H1 (cell line): Measurements from ENCODE around the gene GPR156. TPM values are rescaled to one million over a fixed set of nuclear protein-coding genes. Genes with fewer than 3 reads are reported as not detected.

Experiments used
- CTCF ChIA-PET: fragments of 300-600 bp; sonication (Branson Sonifier 250); formaldehyde crosslinking; loops from one replicate; lab custom pipeline; 2021; ENCODE audit not compliant: partially characterized antibody; lab: Charles Lee
- POLR2A ChIA-PET: fragments of 300-600 bp; sonication (Branson Sonifier 250); formaldehyde crosslinking; loops from one replicate; lab custom pipeline; 2021; ENCODE audit warnings: inconsistent platforms; ENCODE audit not compliant: partially characterized antibody; lab: Charles Lee
- DNase-seq, 2 experiments: peaks; one replicate each; pipeline versions ENCODE4 v3.0.0 to v3.0.0-alpha.2; 2010 to 2022; ENCODE audit warnings: low spot score in 2 of 2, low read depth in 1 of 2, mixed read lengths in 1 of 2
- FAIRE-seq: peaks from 2 replicates; lab custom pipeline; 2011; peaks lifted over from hg19 to GRCh38; lab: Jason Lieb, UNC
- H2AFZ ChIP-seq: 2 replicates; pipeline ENCODE4 v1.8.1; 2012; ENCODE audit warnings: low read length, inconsistent platforms
- H2AK5ac ChIP-seq: 2 replicates; pipeline ENCODE4 v1.6.1; 2013; ENCODE audit warnings: low read depth, low read length
- H2BK120ac ChIP-seq: replicated peaks from 2 replicates; pipeline ENCODE3; 2013; ENCODE audit warnings: low read depth, low read length, inconsistent platforms
- H2BK12ac ChIP-seq: 2 replicates; pipeline ENCODE4 v1.6.1; 2013; ENCODE audit warnings: low read depth, low read length
- H2BK15ac ChIP-seq: 2 replicates; pipeline ENCODE4 v1.6.1; 2013; ENCODE audit warnings: low read length
- H2BK20ac ChIP-seq: 2 replicates; pipeline ENCODE4 v1.6.1; 2013; ENCODE audit warnings: low read length
- H2BK5ac ChIP-seq: 2 replicates; pipeline ENCODE4 v1.6.1; 2013; ENCODE audit warnings: low read depth, low read length
- H3K14ac ChIP-seq: 2 replicates; pipeline ENCODE4 v1.6.1; 2013; ENCODE audit warnings: inconsistent platforms; ENCODE audit not compliant: insufficient read length
- H3K18ac ChIP-seq: 2 replicates; pipeline ENCODE4 v1.6.1; 2013; ENCODE audit warnings: low read length; ENCODE audit errors: extremely low read depth
- H3K23ac ChIP-seq: 2 replicates; pipeline ENCODE4 v1.6.1; 2013; ENCODE audit warnings: inconsistent platforms; ENCODE audit not compliant: insufficient read length
- H3K23me2 ChIP-seq: 2 replicates; pipeline ENCODE4 v1.6.1; 2013; ENCODE audit warnings: low read depth, low read length
- H3K27ac ChIP-seq: 2 replicates; pipeline ENCODE4 v1.6.1; 2011; ENCODE audit warnings: low read depth, low read length, inconsistent platforms
- H3K27me3 ChIP-seq, 4 experiments: replicated peaks in 1 of 4; 1 replicate in 1 of 4; 2 replicates in 3 of 4; pipeline versions ENCODE4 v1.6.1 to v1.8.1; 2011 to 2013; ENCODE audit warnings: low read length in 3 of 4, mild to moderate bottlenecking in 3 of 4, inconsistent platforms in 2 of 4, mixed read lengths in 2 of 4, moderate library complexity in 1 of 4; ENCODE audit not compliant: control insufficient read depth in 3 of 4, insufficient read depth in 3 of 4; ENCODE audit errors: extremely low read depth in 1 of 4
- H3K36me3 ChIP-seq, 4 experiments: 2 replicates each; pipeline versions ENCODE4 v1.6.1 to v1.8.1; 2011 to 2013; ENCODE audit warnings: mild to moderate bottlenecking in 4 of 4, low read length in 3 of 4, moderate library complexity in 2 of 4, control low read depth in 1 of 4, inconsistent platforms in 1 of 4; ENCODE audit not compliant: insufficient read depth in 4 of 4, control insufficient read depth in 2 of 4
- H3K4ac ChIP-seq: replicated peaks from 2 replicates; pipeline ENCODE3; 2013; ENCODE audit warnings: low read length, low read depth, mixed read lengths, inconsistent platforms; ENCODE audit not compliant: insufficient read length
- H3K4me1 ChIP-seq, 4 experiments: replicated peaks in 1 of 4; 1 replicate in 1 of 4; 2 replicates in 3 of 4; pipeline versions ENCODE4 v1.6.1 to v1.8.1; 2011 to 2013; ENCODE audit warnings: low read length in 3 of 4, inconsistent platforms in 2 of 4, mixed read lengths in 1 of 4; ENCODE audit not compliant: insufficient read depth in 4 of 4, control insufficient read depth in 3 of 4
- H3K4me2 ChIP-seq, 2 experiments: 2 replicates each; pipeline versions ENCODE4 v1.6.1 to v1.8.1; 2011 to 2013; ENCODE audit warnings: low read depth in 2 of 2, low read length in 2 of 2, control low read depth in 1 of 2, inconsistent platforms in 1 of 2, mild to moderate bottlenecking in 1 of 2; ENCODE audit not compliant: insufficient read depth in 1 of 2
- H3K4me3 ChIP-seq, 4 experiments: fragments of 200-600, 300-600 bp in 1 of 4; sonication (generic), shearing (Covaris generic), sonication (Bioruptor Twin) in 1 of 4; 2 replicates each; pipeline versions ENCODE4 v1.5.1 to v1.8.1; 2011 to 2016; ENCODE audit warnings: low read length in 4 of 4, low read depth in 3 of 4, control low read depth in 2 of 4, inconsistent platforms in 2 of 4, mild to moderate bottlenecking in 2 of 4, mixed read lengths in 1 of 4, moderate library complexity in 1 of 4; ENCODE audit not compliant: insufficient read depth in 2 of 4; ENCODE audit errors: extremely low read depth in 1 of 4
- H3K56ac ChIP-seq: replicated peaks from 2 replicates; pipeline ENCODE3; 2013; ENCODE audit warnings: low read depth, mild to moderate bottlenecking, mixed read lengths, low read length, inconsistent platforms; ENCODE audit not compliant: insufficient read length
- H3K79me1 ChIP-seq: 2 replicates; pipeline ENCODE4 v1.6.1; 2013; ENCODE audit warnings: low read depth, low read length, control low read depth
- H3K79me2 ChIP-seq, 2 experiments: 2 replicates each; pipeline versions ENCODE4 v1.6.1 to v1.8.1; 2012 to 2013; ENCODE audit warnings: low read length in 2 of 2, mild to moderate bottlenecking in 2 of 2, inconsistent platforms in 1 of 2; ENCODE audit not compliant: insufficient read depth in 2 of 2, control insufficient read depth in 1 of 2
- H3K9ac ChIP-seq, 4 experiments: replicated peaks in 1 of 4; 1 replicate in 1 of 4; 2 replicates in 3 of 4; pipeline versions ENCODE4 v1.6.1 to v1.8.1; 2011 to 2013; ENCODE audit warnings: low read depth in 3 of 4, low read length in 3 of 4, control low read depth in 2 of 4, mild to moderate bottlenecking in 2 of 4, moderate library complexity in 2 of 4, inconsistent platforms in 1 of 4; ENCODE audit errors: extremely low read depth in 1 of 4
- H3K9me3 ChIP-seq, 2 experiments: 2 replicates each; pipeline versions ENCODE4 v1.6.1 to v1.8.1; 2012 to 2013; ENCODE audit warnings: mild to moderate bottlenecking in 2 of 2, moderate library complexity in 2 of 2, control low read depth in 1 of 2, inconsistent platforms in 1 of 2, low read depth in 1 of 2, low read length in 1 of 2, mixed read lengths in 1 of 2; ENCODE audit not compliant: insufficient read depth in 2 of 2
- H4K20me1 ChIP-seq, 2 experiments: replicated peaks in 1 of 2; 2 replicates each; pipeline versions ENCODE3 to v1.8.1; 2011 to 2013; ENCODE audit warnings: inconsistent platforms in 2 of 2, low read length in 2 of 2, mild to moderate bottlenecking in 1 of 2; ENCODE audit not compliant: insufficient read depth in 2 of 2, control insufficient read depth in 1 of 2
- H4K5ac ChIP-seq: 2 replicates; pipeline ENCODE4 v1.6.1; 2013; ENCODE audit warnings: low read length, low read depth, mixed read lengths, inconsistent platforms; ENCODE audit not compliant: insufficient read length
- H4K8ac ChIP-seq: 2 replicates; pipeline ENCODE4 v1.8.0; 2013; ENCODE audit warnings: mild to moderate bottlenecking, moderate library complexity, low read length, inconsistent platforms; ENCODE audit not compliant: insufficient read depth; ENCODE audit errors: extremely low read depth
- H4K91ac ChIP-seq: replicated peaks from 2 replicates; pipeline ENCODE3; 2013; ENCODE audit warnings: low read length, mixed read lengths, inconsistent platforms; ENCODE audit not compliant: insufficient read length
- ASH2L ChIP-seq: fragments of 200-600, 300-600 bp; sonication (generic); IDR thresholded peaks from one replicate; pipeline ENCODE4 v1.7.1; 2017; ENCODE audit warnings: low read length
- ATF2 ChIP-seq: IDR thresholded peaks from 2 replicates; pipeline ENCODE4 v1.6.1; 2012; ENCODE audit warnings: low read length, inconsistent platforms
- CHD1 ChIP-seq: IDR thresholded peaks from 2 replicates; pipeline ENCODE4 v1.6.1; 2012; ENCODE audit warnings: low read depth, low read length, improper control_type of control experiment
- KDM4A ChIP-seq: IDR thresholded peaks from one replicate; pipeline ENCODE4 v1.7.1; 2012; ENCODE audit warnings: low read depth, mild to moderate bottlenecking, moderate library complexity, low read length, inconsistent platforms; ENCODE audit not compliant: severe bottlenecking
- NANOG ChIP-seq: IDR thresholded peaks from 2 replicates; pipeline ENCODE4 v1.6.1; 2011; ENCODE audit warnings: low read length, low read depth, mild to moderate bottlenecking, inconsistent platforms; ENCODE audit not compliant: insufficient read depth, poor library complexity, severe bottlenecking
- POLR2A ChIP-seq, 2 experiments: IDR thresholded peaks; 1 replicate in 1 of 2; 2 replicates in 1 of 2; pipeline ENCODE4 v1.6.1; 2011; ENCODE audit warnings: low read depth in 2 of 2, low read length in 2 of 2, mild to moderate bottlenecking in 2 of 2; ENCODE audit errors: control extremely low read depth in 1 of 2
- POLR2AphosphoS5 ChIP-seq: IDR thresholded peaks from 2 replicates; pipeline ENCODE4 v1.6.1; 2011; ENCODE audit warnings: low read depth, low read length
- SUZ12 ChIP-seq: fragments of 200-600 bp; sonication (generic); IDR thresholded peaks from 2 replicates; pipeline ENCODE4 v1.6.1; 2012; ENCODE audit warnings: mild to moderate bottlenecking, inconsistent platforms, low read length, moderate library complexity, mixed read lengths
- polyA plus RNA-seq, 7 experiments: library from polyadenylated mRNA; depleted of rRNA in 3 of 7; stranded (reverse) in 5 of 7; unstranded in 2 of 7; fragments of >200 nt in 5 of 7; fragments of 200-250 nt in 2 of 7; gene quantifications; 1 replicate in 5 of 7; 2 replicates in 1 of 7; 4 replicates in 1 of 7; pipeline versions ENCODE4 v1.2.1 to v1.2.3, GENCODE V29; 2011 to 2013; ENCODE audit warnings: missing spikeins in 2 of 7, mixed read lengths in 2 of 7
- total RNA-seq: library from RNA; stranded (reverse); fragmentation: NEBNext Ultra II Directional; extraction: Animal tissue kit (Norgen Biotek cat#: 25700); gene quantifications from 2 replicates; pipeline ENCODE4 v1.2.1, GENCODE V29; 2021

The GPR156 gene
- total and polyA plus RNA-seq, 2 of the 8 experiments (the other 6 are each of a cell fraction or from before 2014, with no cell fraction given): 1.6 to 1.8 TPM

GRCh38 chr3:120156699-120157098, 128.3 kb downstream of the GPR156 start:
- no peak overlapping the region for H3K14ac ChIP-seq
- H2AFZ ChIP-seq: no peak overlapping the region
- H3K23ac ChIP-seq: no peak overlapping the region
- H3K9ac ChIP-seq: no peak overlapping the region
- CTCF ChIA-PET: interaction anchor here (0.7 kb wide), 1 partner anchor 263 kb away, joined by 3 read pairs; no protein-coding TSS in a partner anchor
- no peak overlapping the region for H4K8ac ChIP-seq
- no peak overlapping the region for H2BK15ac ChIP-seq
- H4K91ac ChIP-seq: no peak overlapping the region
- no peak overlapping the region for H3K27ac ChIP-seq
- H3K4me1 ChIP-seq: no peaks in the 10 kb centered on the region
- DNase-seq (no peak), FAIRE-seq (no peak)
- H2BK20ac ChIP-seq: no peak overlapping the region
- H4K5ac ChIP-seq: no peak overlapping the region
- H3K4me2 ChIP-seq: no peak overlapping the region
- no peak overlapping the region for H3K56ac ChIP-seq
- H3K23me2 ChIP-seq: no peaks in the 10 kb centered on the region
- H2BK120ac ChIP-seq: no peak overlapping the region
- no peak overlapping the region for H2AK5ac ChIP-seq
- no peak overlapping the region for H3K4me3 ChIP-seq
- H3K27me3 ChIP-seq: no peaks in the 10 kb centered on the region
- no peak overlapping the region for H3K4ac ChIP-seq
- TF ChIP-seq ASH2L (no peak), SUZ12 (no peak), ATF2 (no peak), NANOG (no peak), POLR2AphosphoS5 (no peak), POLR2A (IDR thresholded peaks at IDR 0.05; ENCODE audit: control extremely low read depth in 1 of 2, low read depth in 2 of 2, low read length in 2 of 2) (no peak), KDM4A (no peak), CHD1 (no peak)
- H3K36me3 ChIP-seq: no peaks in the 10 kb centered on the region
- H3K79me1 ChIP-seq: no peaks in the 10 kb centered on the region
- H4K20me1 ChIP-seq: no peaks in the 10 kb centered on the region
- POLR2A ChIA-PET: no interaction called here
- H2BK12ac ChIP-seq: no peak overlapping the region
- peaks cover 16% of the 10 kb centered on the region in 2 experiments for H3K9me3 ChIP-seq
- H2BK5ac ChIP-seq: no peak overlapping the region
- H3K18ac ChIP-seq: no peak overlapping the region
- H3K79me2 ChIP-seq: no peaks in the 10 kb centered on the region
